Fibroblast of lung (primary cell): ENCODE data around the gene EMX2. TPM values are rescaled to one million over a fixed set of nuclear protein-coding genes. Genes with fewer than 3 reads are reported as not detected.

ENCODE experiments used
- DNase-seq, 2 donors: peaks; one replicate each; pipeline versions ENCODE4 v3.0.0 to v3.0.0-alpha.2; 2010; ENCODE audit warnings: low read depth in 2 of 2
- H2AFZ ChIP-seq: 2 replicates; pipeline ENCODE4 v1.5.1; 2012; ENCODE audit warnings: low read length, control low read depth, inconsistent platforms
- H3K27ac ChIP-seq: 2 replicates; pipeline ENCODE4 v1.5.1; 2011; ENCODE audit warnings: low read length, control low read depth; ENCODE audit not compliant: insufficient read depth
- H3K27me3 ChIP-seq: 2 replicates; pipeline ENCODE4 v1.5.1; 2011; ENCODE audit warnings: mild to moderate bottlenecking, low read length; ENCODE audit not compliant: control insufficient read depth, insufficient read depth
- H3K36me3 ChIP-seq: 2 replicates; pipeline ENCODE4 v1.5.1; 2011; ENCODE audit warnings: low read length; ENCODE audit not compliant: control insufficient read depth, insufficient read depth
- H3K4me1 ChIP-seq: 2 replicates; pipeline ENCODE4 v1.5.1; 2011; ENCODE audit warnings: low read length; ENCODE audit not compliant: control insufficient read depth, insufficient read depth; ENCODE audit errors: extremely low read depth
- H3K4me2 ChIP-seq: 2 replicates; pipeline ENCODE4 v1.5.1; 2011; ENCODE audit warnings: low read length, control low read depth; ENCODE audit not compliant: insufficient read depth; ENCODE audit errors: extremely low read depth
- H3K4me3 ChIP-seq, 4 experiments: fragments of 200-600 bp in 1 of 4; sonication (generic) in 1 of 4; replicated peaks in 1 of 4; 2 replicates each; pipeline ENCODE4 v1.5.1; 2011 to 2016; ENCODE audit warnings: low read length in 4 of 4, low read depth in 3 of 4, mild to moderate bottlenecking in 3 of 4, control low read depth in 2 of 4, inconsistent platforms in 1 of 4, mixed read lengths in 1 of 4; ENCODE audit not compliant: insufficient read depth in 1 of 4; ENCODE audit errors: control extremely low read depth in 1 of 4
- H3K79me2 ChIP-seq: 2 replicates; pipeline ENCODE4 v1.5.1; 2012; ENCODE audit warnings: mild to moderate bottlenecking, low read length, inconsistent platforms; ENCODE audit not compliant: control insufficient read depth, insufficient read depth
- H3K9ac ChIP-seq: 2 replicates; pipeline ENCODE4 v1.5.1; 2011; ENCODE audit warnings: mild to moderate bottlenecking, low read length, control low read depth; ENCODE audit not compliant: insufficient read depth
- H3K9me3 ChIP-seq: 2 replicates; pipeline ENCODE4 v1.5.1; 2012; ENCODE audit warnings: low read depth, low read length; ENCODE audit not compliant: control insufficient read depth, insufficient read depth
- H4K20me1 ChIP-seq: 2 replicates; pipeline ENCODE4 v1.5.1; 2011; ENCODE audit warnings: low read length; ENCODE audit not compliant: control insufficient read depth, insufficient read depth; ENCODE audit errors: extremely low read depth
- EZH2 ChIP-seq: IDR thresholded peaks from 2 replicates; pipeline ENCODE4 v1.5.1; 2012; ENCODE audit warnings: low read length, control low read depth, mild to moderate bottlenecking; ENCODE audit errors: missing control alignments
- polyA plus RNA-seq, 2 donors: library from polyadenylated mRNA; depleted of rRNA in 1 of 2; stranded (reverse) in 1 of 2; unstranded in 1 of 2; fragments of >200 nt; gene quantifications; 2 replicates each; pipeline ENCODE4 v1.2.1, GENCODE V29; 2011 to 2012; ENCODE audit warnings: missing spikeins in 1 of 2
- total RNA-seq: library from RNA; depleted of rRNA; stranded (reverse); fragments of >200 nt; gene quantifications from 2 replicates; pipeline ENCODE4 v1.2.1, GENCODE V29; 2014
- TF ChIP-seq, protein P1 (sequence below), 2 donors: IDR thresholded peaks in 1 of 2; conservative IDR thresholded peaks in 1 of 2; 1 replicate in 1 of 2; 2 replicates in 1 of 2; pipeline ENCODE4 v1.5.1; 2011 to 2012; ENCODE audit warnings: low read length in 2 of 2, control low read depth in 1 of 2, inconsistent platforms in 1 of 2, low read depth in 1 of 2, mild to moderate bottlenecking in 1 of 2

EMX2 gene
- total and polyA plus RNA-seq, 2 donors (not counting 1 experiment from before 2014, with no cell fraction given), result not detected

DNA sequence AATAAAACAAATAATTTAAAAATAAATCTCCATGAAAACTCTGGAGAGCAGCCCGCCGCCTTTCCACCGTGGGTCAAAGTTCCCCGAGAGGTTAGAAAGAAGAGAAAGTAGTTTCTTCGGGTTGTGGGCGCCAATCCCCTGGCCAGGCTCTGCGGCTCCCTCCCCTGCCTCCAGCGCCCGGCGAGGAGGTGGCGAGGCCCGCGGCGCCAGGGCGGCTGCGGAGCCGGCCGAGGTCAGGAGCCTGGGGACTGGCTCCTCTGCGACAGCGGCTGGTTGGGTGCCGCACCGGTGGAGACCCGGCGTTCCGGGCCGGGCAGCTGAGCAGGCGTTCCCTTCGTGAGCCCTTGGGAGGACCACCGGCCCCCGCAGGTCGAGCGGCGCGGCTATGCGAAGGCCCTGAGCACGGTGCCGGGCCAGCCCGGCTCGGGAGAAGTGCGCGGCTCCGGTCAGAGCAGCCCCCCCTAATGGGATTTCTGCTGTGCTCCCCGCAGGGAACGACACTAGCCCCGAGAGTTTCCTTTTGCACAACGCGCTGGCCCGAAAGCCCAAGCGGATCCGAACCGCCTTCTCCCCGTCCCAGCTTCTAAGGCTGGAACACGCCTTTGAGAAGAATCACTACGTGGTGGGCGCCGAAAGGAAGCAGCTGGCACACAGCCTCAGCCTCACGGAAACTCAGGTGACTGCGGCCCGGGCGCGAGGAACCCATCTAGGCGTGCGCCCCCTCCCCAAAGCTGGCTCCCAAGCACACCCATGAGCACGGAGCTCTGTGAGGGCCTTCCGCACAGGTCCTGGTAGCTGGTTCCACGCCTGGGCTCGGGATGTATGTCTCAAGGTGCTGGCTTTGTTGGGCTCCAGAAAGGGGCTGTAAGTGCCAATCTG is 2.8 kb downstream of the EMX2 start:
- Histone ChIP-seq H3K79me2 (no peaks in the 10 kb centered on the region), H3K9ac (no peak overlapping the region), H3K36me3 (no peaks in the 10 kb centered on the region), H3K4me1 (no peaks in the 10 kb centered on the region), H2AFZ (no peak overlapping the region), H3K4me2 (no peak overlapping the region), H3K27me3 (peaks cover 79% of the 10 kb centered on the region), H3K27ac (no peak overlapping the region), H3K9me3 (no peaks in the 10 kb centered on the region), H4K20me1 (no peaks in the 10 kb centered on the region), H3K4me3 (no peak overlapping the region)
- DNase-seq, result no peak
- TF ChIP-seq EZH2, result peak; percentile 91
- TF ChIP-seq, protein P1, sequence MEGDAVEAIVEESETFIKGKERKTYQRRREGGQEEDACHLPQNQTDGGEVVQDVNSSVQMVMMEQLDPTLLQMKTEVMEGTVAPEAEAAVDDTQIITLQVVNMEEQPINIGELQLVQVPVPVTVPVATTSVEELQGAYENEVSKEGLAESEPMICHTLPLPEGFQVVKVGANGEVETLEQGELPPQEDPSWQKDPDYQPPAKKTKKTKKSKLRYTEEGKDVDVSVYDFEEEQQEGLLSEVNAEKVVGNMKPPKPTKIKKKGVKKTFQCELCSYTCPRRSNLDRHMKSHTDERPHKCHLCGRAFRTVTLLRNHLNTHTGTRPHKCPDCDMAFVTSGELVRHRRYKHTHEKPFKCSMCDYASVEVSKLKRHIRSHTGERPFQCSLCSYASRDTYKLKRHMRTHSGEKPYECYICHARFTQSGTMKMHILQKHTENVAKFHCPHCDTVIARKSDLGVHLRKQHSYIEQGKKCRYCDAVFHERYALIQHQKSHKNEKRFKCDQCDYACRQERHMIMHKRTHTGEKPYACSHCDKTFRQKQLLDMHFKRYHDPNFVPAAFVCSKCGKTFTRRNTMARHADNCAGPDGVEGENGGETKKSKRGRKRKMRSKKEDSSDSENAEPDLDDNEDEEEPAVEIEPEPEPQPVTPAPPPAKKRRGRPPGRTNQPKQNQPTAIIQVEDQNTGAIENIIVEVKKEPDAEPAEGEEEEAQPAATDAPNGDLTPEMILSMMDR (conservative IDR thresholded peaks at IDR 0.05 in 1 of 2, IDR thresholded peaks at IDR 0.05 in 1 of 2; ENCODE audit: low read depth in 1 of 2, low read length in 2 of 2), result no peak

DNA sequence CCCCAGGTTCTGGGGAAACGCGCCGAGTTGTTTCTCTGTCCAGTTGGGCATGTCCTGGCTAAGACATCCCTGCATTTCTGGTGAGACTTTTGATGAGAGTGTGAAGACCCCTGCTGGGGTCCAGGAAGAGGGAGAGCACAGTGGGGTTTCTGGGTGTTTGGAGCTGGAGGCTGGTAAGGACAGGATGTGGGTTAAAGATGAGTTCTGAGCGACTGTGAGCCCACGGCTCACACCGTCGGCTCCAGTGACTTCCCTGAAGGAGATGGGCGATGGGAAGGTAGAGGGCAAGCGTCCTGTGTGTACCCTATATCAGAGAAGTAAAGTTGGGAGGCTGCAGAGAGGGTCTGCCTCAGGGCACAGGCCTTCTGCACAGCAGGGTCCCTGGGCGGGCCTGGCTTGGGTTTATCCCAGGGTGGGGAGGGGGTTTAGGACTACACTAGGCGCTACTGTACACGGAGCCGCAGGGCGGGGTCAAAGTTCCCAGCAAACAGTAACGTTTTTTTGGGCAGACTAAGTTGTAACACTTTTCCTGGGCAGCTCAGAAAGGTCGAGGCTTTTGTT is 3.6 kb downstream of the EMX2 start:
- Histone ChIP-seq H3K79me2 (no peaks in the 10 kb centered on the region), H3K27me3 (peaks cover 72% of the 10 kb centered on the region), H3K36me3 (no peaks in the 10 kb centered on the region), H3K9ac (no peak overlapping the region), H3K9me3 (no peaks in the 10 kb centered on the region), H3K27ac (no peak overlapping the region), H4K20me1 (no peaks in the 10 kb centered on the region), H3K4me3 (no peak overlapping the region), H2AFZ (no peak overlapping the region), H3K4me2 (no peak overlapping the region), H3K4me1 (no peaks in the 10 kb centered on the region)
- DNase-seq, result no peak
- TF ChIP-seq, protein P1 (conservative IDR thresholded peaks at IDR 0.05 in 1 of 2, IDR thresholded peaks at IDR 0.05 in 1 of 2; ENCODE audit: low read depth in 1 of 2, low read length in 2 of 2), result no peak
- peak; percentile 52 for TF ChIP-seq EZH2

GRCh38 chr10:117546581-117547015 is 4.1 kb downstream of the EMX2 start:
- H3K4me1 ChIP-seq, result no peaks in the 10 kb centered on the region
- H3K27ac ChIP-seq, result no peak overlapping the region
- H3K9me3 ChIP-seq, result no peaks in the 10 kb centered on the region
- no peak for DNase-seq
- no peak overlapping the region for H3K9ac ChIP-seq
- no peaks in the 10 kb centered on the region for H3K36me3 ChIP-seq
- no peaks in the 10 kb centered on the region for H3K79me2 ChIP-seq
- peaks cover 73% of the 10 kb centered on the region for H3K27me3 ChIP-seq
- no peak for TF ChIP-seq EZH2
- TF ChIP-seq, protein P1 (conservative IDR thresholded peaks at IDR 0.05 in 1 of 2, IDR thresholded peaks at IDR 0.05 in 1 of 2; ENCODE audit: low read depth in 1 of 2, low read length in 2 of 2), result no peak
- H2AFZ ChIP-seq, result no peak overlapping the region
- no peak overlapping the region for H3K4me3 ChIP-seq
- H3K4me2 ChIP-seq, result no peak overlapping the region
- no peaks in the 10 kb centered on the region for H4K20me1 ChIP-seq
